Measurements from ENCODE around the gene LSAMP.

GRCh38 chr3:116064646-116065045 lies 380.6 kb downstream of the LSAMP start:
- TF ChIP-seq CTCF (IDR thresholded peaks at IDR 0.05) (no peak), REST (IDR thresholded peaks at IDR 0.05; ENCODE audit: insufficient read depth in 1 of 2, low read depth in 2 of 2, low read length in 1 of 2) (no peak), POLR2AphosphoS5 (IDR thresholded peaks at IDR 0.05; ENCODE audit: low read depth, low read length) (no peak)
